B cell (primary cell): ENCODE results near the gene FKBP1A.

Experiments
- EZH2 ChIP-seq: IDR thresholded peaks from 2 replicates; pipeline ENCODE4 v1.6.1; 2012; ENCODE audit warnings: borderline replicate concordance, low read depth, mild to moderate bottlenecking, moderate library complexity, low read length; ENCODE audit not compliant: insufficient read depth, poor library complexity, severe bottlenecking
- TF ChIP-seq, protein P1 (sequence below): fragments of 200-600 bp; IDR thresholded peaks from one replicate; pipeline ENCODE4 v1.8.0; 2022; ENCODE audit warnings: antibody characterized with exemption, mild to moderate bottlenecking

GRCh38 chr20:1368448-1369199, 24.2 kb downstream of the FKBP1A start:
- TF ChIP-seq, protein P1, sequence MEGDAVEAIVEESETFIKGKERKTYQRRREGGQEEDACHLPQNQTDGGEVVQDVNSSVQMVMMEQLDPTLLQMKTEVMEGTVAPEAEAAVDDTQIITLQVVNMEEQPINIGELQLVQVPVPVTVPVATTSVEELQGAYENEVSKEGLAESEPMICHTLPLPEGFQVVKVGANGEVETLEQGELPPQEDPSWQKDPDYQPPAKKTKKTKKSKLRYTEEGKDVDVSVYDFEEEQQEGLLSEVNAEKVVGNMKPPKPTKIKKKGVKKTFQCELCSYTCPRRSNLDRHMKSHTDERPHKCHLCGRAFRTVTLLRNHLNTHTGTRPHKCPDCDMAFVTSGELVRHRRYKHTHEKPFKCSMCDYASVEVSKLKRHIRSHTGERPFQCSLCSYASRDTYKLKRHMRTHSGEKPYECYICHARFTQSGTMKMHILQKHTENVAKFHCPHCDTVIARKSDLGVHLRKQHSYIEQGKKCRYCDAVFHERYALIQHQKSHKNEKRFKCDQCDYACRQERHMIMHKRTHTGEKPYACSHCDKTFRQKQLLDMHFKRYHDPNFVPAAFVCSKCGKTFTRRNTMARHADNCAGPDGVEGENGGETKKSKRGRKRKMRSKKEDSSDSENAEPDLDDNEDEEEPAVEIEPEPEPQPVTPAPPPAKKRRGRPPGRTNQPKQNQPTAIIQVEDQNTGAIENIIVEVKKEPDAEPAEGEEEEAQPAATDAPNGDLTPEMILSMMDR, result no peak
- no peak for TF ChIP-seq EZH2
